ENCODE data around the gene MKX.

MKX gene

DNA sequence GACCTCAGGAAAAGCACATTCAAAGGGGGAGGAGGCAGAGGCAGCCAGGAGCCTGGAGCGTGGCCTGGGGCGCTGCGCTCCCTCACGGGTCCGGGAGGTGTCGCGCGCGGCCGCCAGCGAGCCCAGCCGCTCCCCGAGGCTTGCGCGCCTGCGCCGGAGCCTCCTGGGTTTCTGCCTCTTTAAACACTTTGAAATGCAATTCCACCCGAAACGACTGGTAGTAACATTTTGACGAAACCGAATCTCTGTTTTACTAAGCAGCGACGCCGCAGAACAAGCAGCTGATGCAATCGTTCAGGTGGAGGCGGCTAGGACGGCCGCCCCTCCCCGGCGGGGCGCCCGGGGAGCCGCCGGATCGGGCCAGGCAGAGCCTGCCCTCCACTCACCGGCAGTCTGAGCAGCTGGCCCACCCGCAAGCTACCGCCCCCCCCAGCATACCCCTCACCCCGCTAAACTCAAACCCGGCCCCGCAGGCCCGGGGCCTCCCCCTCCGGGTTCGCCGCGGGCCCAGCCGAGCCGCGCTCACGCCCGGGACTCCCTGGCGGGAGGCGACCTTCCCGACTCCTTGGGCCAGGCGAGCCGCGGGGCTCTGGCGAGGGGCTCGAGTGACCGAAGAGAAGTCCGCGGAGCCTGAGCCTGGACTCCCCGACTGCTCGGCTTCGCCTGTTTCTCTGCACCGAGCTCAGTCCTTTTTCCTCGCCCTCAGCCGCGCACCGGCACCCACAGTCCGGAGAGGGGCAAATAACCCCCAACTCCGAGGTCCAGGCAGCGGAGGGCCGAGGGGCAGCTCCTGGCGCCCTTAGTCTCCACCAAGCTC, 3.2 kb downstream of the MKX start:
- peak; percentile 47 to 74 for DNase-seq (ENCODE audit: low read depth in 2 of 2)

DNA sequence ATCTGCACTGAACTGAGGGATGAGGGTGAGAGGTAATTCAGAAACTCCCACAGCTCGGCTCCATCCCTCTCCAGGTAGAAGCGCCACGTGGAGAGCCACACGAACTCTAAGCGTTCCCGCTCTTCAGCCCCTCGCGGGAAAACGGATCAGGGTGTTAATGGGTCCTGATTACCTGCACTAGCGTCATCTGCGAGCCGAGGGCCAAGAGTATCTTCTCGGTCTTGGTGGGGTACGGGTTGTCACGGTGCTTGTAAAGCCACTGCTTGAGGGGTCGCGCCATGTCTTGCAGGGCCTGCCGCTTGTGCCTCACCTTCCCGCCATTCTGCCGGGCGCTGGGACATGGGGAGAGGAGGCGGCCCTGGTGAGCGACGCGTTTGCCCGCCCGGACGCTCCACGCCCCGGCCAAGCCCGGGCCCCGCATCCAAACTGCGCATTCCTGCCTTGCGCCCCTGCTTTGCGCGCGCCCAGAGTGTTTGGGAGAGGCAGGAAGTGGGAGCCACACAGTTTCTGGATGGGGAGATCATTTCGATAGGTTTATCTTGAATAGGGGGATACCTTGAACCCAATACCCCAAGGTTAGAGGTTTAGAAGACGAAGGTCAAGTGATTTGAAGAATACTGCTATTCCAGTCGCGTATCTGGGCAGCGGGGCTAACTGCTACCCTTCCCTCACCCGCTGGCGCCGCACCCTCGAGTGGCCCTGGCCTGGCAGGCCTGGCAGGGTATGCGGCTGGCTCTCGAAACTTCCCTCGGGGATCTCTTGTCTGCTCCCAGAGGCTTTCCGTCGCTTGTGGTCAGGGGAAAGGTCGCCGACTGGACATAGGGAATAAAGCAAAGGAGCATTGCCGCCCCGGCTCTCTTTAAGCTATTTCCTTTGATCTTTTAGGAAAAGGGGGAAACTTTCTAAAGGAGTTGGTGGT, 4.2 kb downstream of the MKX start:
- DNase-seq (ENCODE audit: low read depth in 2 of 2): no peak

DNA sequence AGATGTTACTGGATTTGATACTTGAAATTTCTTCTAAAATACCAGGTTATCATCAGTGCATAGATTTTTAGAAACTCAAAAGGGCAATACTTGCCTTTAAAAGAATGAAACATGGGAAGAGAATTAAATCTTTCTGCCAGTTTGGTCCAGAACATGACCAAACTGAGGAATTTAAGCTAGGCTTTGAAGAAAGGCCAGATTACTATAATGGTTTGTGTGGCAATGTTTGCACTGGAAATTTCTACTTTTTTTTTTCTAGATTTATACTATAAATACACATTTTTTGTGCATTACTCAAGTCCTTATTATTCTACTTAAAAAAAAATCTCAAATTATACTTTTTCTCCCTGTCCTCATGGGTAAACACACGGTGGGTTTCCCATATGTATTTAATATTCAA, 9.2 kb downstream of the MKX start:
- no peak for DNase-seq (ENCODE audit: low read depth in 2 of 2)

DNA sequence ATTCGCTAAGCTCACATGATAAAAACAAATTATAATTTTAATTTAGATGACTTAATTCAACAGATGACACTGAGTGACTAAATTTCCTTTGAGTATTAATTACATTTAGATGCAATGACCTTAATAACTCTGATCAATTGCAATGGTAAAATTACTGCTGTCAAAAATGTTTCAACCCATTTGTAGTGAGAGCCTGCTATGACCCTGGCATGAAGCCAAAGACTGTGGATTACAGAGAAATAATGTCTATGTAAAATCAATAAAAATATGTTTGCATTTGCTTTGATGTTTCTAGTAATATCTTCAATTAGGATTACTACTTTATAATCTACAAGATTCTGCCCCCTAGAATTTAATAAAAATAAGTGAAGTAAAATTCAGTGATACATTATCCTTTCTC, 15.6 kb downstream of the MKX start:
- DNase-seq (ENCODE audit: low read depth in 2 of 2): no peak

DNA sequence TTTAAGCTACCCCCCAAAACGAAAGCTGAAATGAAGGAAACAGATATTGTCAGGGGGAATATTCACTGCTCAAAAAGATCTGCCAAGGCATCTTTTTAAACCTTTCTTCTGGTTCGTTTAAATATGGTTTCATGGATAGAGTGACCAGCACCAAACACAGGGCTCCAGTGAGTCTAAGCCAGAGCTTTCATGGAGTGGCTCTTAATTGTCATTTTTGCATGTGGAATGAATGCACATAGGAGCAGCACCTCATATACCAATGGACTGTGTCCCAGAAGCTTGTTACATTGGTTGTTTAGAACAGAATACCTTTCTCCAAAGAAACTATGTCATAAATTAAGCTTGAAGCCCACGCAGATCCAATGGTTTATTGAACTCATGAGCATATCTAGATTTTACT, 17.3 kb downstream of the MKX start:
- DNase-seq (ENCODE audit: low read depth in 2 of 2): no peak

DNA sequence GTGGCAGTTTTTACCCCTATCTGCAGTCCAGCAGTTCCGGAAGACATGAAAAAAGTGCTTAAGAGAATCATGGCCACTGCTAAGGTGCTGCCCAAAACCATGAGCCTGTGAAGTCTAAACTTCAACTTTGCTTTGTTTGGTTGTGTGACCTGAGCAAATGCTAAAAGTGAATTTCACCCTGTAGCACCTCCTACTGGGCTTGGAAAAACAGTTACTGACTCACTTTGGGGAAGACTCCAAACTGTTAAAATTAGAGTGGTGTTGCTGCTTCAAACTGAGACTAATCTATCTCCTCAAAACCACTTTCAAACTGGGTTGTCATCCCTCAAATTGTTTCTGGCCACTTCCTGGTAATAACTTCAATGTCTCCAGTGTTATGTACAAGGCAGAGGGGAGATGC, 21.3 kb downstream of the MKX start:
- DNase-seq (ENCODE audit: low read depth in 2 of 2): no peak

DNA sequence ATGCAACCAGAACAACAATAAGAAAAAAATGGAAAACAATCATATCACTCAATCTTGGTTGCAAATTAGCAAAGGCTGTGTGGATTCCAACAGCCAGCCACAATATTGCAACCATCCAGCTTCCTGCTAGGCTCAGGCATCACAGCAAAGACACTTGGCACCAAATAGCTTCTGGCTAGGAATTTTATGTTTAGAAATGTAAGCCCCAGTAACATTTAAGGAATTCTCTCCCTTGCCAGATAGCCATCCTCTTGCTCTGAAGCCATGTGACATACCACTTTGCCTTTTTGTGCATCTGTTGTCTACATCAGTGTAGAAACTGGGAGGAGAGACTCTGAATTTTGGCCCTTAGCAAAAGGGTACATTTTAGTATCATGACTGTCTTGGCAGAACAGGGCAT, 22.2 kb downstream of the MKX start:
- no peak for DNase-seq (ENCODE audit: low read depth in 2 of 2)

DNA sequence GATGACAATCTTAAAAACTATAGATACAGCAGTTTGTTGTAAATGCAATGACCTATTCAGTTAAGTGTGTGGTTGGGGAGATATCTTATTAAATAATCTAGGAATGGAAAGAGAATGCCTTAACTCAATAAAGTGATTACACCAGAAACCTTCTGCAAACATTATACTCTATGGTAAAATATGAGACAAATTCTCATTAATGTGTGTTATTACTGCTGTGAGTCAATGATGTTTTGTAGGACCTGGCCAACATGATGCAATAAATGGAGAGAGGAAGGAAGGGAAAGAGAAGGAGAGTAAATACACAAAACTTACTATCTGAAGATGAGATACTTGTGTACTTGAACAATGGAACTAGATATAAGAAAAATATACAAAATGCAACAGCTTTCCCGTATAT, 25.1 kb downstream of the MKX start:
- no peak for DNase-seq (ENCODE audit: low read depth in 2 of 2)

DNA sequence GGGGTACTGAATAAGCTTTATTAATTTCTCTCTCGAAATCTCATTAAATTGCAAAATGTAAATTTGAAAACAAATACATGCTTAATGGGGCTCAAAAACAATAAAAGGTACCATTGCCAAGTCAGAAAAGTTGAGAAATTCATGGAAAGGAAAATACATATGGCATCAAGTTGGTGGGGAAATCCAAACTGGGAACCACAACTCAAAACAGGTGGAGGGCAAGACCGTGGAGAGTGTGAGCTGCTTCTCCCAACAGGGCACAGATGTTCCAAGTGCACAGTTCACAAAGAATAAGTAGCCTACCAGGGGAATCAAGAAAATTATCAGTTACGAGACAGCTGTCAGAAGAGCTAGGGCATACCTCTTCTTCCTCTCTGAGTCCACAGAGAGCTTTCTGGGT, 26.6 kb downstream of the MKX start:
- no peak for DNase-seq (ENCODE audit: low read depth in 2 of 2)

DNA sequence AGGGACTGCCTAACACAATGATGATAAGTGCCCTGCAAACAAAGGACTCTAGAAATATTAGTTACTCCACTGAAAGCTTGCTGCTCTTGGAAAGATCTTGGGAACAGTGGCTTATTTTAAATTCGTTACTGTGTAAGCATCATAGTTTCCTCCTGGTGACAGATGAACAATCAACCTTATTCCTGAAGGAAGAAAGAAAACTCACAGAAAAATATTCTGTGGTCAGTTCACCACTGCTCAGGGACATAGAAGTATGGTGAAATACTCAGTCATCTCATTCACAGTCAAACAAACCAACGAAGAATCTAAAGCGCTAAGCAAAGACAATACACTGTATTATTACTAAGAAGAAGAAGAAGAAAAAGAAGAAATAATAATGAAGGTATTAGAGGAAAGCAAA, 27.8 kb downstream of the MKX start:
- DNase-seq (ENCODE audit: low read depth in 2 of 2): no peak

DNA sequence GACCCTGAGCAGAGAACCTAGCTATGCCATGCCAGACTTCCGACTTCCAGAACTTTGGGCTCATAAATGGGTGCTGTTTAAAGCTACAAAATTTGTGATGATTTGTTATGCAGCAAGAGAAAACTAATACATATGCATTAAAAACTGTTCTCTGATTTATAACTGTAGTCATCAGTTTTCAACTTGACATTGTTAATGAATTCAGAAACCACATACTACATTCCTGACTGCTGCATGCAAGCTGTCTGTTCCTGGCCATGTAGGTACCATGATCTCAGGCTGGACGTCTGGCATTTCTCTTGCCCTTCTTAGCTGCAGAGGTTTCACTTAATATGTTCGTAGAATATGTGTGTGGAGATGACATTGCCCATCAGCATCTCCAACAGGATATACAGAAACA, 28.4 kb downstream of the MKX start:
- DNase-seq (ENCODE audit: low read depth in 2 of 2): no peak

DNA sequence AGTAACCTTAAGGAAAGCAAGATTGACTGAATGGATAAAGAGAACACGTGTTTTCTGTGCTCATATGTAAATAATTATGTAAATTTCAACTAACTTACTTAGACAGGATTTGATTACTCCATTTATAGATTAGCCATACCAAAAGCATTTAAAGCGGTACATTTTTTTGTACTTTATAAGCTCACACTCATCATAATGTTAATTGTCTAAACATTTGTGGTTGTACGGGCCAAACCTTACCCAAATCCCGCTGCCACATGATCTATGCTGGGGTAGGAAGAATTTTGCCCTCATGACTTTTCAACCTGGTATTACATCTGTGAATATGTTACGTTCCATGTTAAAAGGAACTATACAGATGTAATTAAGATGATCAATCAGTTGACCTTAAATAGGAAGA, 29.1 kb downstream of the MKX start:
- no peak for DNase-seq (ENCODE audit: low read depth in 2 of 2)

DNA sequence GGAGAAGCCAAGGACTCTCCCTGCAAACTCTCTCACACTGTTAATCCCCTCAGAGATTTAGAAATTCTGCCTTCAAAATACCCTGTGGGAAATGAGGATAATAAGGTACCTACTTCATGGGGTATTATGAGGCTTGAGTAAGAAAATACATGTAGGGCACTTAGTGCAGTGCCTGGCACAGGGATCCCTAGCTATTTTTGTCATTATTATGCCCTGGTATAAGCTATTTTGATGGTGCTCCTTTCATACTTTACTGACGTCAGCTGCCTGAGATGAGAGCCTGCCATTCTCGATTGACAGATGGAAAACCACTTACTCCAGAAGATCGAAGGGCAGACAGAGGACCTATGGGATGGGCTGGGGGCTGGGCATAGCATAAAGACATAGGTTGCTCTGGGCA, 30.1 kb downstream of the MKX start:
- DNase-seq (ENCODE audit: low read depth in 2 of 2): no peak

DNA sequence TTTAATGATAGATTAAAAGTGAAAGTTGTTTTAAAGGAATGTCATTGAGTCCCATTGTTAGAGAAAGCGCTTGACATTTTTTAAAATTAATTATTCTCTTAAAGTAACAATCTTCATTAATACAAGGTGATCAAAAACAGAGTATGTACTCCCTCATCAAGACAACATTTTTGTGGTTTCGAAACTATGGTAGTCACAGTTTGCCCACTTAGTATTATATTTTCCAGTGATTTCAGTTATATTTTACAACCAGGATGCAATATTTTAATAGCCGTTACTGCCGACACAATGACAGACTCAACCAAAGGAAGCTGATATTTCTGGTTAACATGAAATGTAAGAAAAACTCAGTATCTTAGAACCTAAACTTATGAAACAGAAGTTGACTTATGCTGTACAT, 31.3 kb downstream of the MKX start:
- no peak for DNase-seq (ENCODE audit: low read depth in 2 of 2)

DNA sequence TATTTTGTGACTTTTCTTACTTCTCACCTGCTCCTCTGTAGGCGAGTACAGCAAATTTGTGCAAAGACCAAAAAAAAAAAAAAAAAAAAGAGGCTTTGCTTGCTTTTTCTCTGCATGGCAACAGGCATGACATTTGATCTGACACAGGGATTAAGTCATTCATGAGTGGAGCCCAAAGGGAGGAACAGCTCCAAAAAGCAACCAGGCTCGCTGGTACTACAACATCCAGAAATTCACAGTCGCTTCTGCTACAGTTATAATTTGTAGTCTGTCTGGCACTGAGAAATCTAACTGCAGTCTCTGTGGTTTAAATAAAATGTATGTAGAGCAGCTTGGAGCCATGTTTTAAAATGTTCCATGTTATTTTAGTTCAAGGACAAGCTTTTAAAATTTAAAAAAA, 31.7 kb downstream of the MKX start:
- no peak for DNase-seq (ENCODE audit: low read depth in 2 of 2)

DNA sequence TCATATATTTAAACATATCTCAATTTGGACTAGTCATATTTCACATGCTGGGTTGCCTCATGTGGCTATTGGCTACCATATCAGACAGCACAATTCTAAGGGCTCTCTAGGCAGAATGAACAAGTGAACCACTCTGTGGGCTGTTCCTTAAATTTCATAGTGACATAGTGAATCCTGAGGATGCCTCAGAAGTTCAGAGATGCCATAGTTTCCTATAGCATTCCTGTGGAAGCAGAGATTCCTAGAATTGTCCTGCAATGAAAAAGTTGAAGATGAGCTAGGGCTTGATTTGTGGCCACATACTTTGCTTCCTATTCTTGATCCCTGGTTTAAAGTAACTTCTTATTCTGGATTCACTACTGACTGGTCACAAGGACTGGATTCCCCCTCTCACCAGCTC, 35.6 kb downstream of the MKX start:
- no peak for DNase-seq (ENCODE audit: low read depth in 2 of 2)

DNA sequence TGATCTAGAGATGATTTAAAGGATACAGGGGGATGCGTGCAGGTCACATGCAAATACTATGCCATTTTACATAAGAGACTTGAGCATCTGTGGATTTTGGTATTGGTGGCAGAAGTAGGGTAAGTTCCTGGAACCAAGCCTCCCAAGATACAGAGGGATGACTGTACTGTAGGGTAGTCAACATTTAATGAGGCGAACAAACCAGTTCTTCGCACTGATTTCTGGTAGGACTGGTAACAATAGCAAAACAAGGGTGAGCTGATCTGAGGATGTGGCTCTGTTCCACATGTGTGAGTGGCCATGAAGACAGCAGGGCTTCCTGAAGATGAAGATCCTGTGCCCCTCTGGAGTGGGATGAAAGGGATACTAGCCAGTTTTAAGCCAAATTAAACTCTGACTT, 36.3 kb downstream of the MKX start:
- no peak for DNase-seq (ENCODE audit: low read depth in 2 of 2)

DNA sequence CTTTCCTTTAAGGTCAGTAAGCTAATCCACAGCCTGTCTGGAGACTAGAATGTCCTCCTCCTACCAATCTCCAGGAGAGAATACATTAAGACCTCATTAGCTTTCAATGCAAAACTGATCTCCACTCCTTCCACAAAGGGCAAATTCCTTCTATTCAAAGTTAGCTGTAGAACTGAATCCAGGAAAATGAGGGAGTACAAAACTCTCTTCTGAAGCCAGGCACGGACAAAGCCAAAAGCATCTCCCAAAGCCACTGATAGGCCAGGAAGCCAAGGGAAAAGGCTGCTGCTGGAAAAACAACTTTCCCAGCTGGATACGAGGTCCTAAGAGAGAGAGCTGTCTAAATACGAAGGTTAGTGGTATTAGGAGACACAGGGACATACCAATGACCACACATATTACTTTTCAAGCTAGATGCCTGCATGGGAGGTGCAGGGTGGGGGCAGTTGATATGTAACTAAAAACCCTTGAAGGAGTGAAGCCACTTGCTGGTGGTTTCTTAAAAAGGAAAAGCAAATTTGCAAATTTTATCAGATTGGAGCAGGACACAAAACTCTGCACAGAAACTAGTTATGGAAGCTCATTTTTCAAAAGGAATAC, 43.6 kb downstream of the MKX start:
- no peak for DNase-seq (ENCODE audit: low read depth in 2 of 2)

DNA sequence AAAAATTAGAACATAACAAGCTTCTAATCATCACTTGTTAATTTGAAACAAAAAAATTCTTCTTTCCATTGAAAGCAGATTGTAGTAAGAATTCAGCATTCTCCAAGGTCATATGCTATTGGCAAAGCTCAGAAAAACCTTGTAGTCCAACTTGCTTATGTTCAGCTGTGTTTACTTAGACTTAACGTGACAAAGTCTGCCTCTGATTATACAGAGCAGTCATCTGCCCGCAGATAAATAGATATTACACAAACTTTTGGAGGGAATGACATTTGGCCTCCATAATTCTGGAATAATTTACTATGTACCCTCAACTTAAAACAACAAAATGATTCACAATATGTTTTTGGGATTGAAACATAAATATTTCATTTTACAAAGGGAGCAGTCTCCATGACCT, 45.8 kb downstream of the MKX start:
- DNase-seq (ENCODE audit: low read depth in 2 of 2): no peak

DNA sequence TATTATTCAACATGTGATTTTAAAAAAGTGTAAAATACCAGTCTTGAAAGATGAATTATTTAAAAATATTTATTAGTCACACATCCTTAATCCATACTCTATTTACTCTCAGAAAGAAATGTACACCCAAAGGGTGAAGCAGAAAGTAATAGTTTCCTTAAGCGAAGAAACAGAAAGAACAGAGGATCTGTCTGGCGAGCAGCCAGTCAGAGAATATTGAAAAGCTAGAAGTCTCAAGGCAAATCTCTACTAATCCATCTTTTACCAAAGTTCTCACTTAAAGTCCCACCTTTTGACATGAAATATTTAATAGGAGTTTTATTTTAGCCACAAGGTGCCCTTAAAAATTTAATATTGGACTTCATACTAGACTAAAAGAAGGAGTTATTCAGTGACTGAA, 46.7 kb downstream of the MKX start:
- no peak for DNase-seq (ENCODE audit: low read depth in 2 of 2)

DNA sequence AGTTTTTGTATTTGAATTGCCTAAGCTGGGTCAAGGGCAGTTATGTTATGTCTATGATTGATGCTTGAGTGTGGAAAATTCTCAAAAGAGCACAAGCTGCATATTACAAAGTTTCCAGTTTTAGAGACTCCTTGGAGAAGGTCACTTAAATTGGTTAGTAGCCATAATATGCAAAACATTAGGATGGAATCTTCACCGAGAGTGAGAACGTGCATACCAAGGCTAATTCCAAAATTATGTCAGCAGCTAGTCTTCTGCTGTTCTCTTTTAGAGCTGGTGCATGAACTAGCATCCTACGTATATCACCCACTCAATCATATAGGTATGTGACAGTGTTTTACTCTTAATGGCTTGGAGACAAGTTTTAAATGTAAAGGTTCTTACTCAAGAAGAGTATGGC, 49.2 kb downstream of the MKX start:
- no peak for DNase-seq (ENCODE audit: low read depth in 2 of 2)

DNA sequence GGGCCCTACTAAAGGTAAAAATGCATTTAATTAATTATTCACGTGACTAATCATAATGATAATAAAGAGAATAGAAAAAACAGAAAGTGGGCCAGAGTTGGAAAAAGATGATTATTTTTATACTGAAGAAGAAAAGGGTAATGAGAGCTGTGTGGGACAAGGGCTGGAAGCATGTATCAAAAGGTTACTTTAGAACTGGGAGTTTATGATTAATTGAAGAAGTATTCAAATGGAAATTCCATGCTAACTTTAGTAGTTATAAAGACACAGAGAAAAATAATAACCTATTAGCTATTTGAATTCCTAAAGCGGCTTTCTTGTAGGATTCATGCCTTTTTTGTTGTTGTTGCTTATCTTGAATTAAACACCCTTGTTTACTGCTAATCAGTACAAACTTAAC, 49.9 kb downstream of the MKX start:
- no peak for DNase-seq (ENCODE audit: low read depth in 2 of 2)

DNA sequence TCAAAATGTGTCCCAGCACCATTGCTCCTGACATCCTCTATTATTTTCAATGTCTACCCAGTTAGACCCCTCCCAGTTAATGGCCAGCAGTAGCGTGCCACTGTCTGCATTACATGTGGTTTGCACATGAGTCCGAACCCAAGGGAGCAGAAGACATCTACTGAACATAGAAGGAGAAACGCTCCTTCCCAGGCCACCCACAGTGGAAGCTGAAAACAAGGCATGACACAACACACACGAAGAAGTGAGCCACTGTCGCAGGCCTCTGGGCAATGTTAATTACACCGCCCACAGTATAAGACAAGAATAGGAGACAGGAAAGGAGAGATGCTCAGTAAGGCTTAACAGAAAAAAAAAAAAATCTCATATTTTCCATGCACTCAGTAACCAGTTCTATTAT, 50.5 kb downstream of the MKX start:
- no peak for DNase-seq (ENCODE audit: low read depth in 2 of 2)

Data from stimulated activated CD8-positive, alpha-beta memory T cell treated with anti-CD3 and anti-CD28 coated beads, Interleukin-7, amount 100 ng/mL, for 4 hours (primary cell).